ENCODE measurements around the gene NEXN. TPM values are rescaled to one million over a fixed set of nuclear protein-coding genes. Genes with fewer than 3 reads are reported as not detected.
A peak's percentile ranks its signal among the peaks of the same experiment; 100 is the strongest.

NEXN gene
- 1.3 and 6.3 TPM in 2 replicates for total RNA-seq

DNA sequence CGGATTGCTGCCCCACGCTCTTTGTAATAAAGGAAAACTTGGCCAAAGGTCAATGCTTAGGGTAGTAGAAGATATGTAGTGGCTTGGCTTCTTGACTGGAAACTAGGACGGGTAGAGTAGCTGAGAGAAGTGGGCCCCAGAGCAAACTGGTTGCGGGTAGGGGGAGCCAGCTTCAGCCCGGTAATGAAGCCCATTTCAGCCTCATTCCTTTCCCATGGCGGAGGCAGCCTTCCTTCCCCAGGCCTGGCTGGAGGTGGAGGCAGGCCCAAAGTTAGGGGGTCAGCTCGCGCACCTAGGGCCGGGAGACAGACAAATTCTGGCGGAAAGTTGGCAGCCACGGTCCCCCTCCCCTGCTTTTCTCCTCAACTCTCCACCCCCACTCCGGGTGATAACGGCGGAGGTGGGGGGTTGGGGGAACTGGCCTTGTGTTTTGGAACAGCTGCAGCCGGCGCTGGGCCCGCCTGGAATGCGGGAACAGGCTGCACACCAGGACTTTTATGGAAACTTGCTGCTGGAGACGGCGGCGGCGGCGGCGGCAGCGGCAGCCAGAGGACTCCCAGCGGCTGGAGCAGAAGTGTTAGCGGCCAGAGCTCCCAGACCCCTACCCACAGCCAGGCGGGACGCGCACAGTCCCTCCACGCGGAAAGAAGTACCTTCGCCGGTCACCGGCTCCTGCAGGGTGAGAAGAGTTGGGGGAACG is at the start of gene NEXN:
TSS of gene NEXN (plus strand) at position 544 of the 700 bp plus-strand sequence. CDS start 27,483 bp downstream, outside the sequence.
- DNase-seq (ENCODE audit: low read depth in 2 of 2), result peak; percentile 68 to 87

DNA sequence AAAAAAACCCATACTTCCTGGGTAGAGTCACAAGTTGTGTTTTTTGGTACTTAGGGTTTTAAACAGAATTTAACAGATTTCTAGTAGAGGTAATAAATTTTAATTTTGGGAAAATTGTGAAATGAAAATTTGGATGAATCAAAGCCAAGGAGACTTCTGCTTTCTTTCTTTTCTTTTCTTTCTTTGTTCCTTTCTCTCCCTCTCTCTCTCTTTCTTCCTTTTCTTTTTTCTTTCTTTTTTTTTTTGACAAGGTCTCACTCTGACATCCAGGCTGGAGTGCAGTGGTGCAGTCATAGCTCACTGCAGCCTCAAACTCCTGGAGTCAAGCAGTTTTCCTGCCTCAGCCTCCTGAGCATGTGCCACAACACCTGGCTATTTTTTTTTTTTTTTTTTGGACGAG is 46.9 kb upstream of the NEXN start:
- DNase-seq (ENCODE audit: low read depth in 2 of 2), result no peak

DNA sequence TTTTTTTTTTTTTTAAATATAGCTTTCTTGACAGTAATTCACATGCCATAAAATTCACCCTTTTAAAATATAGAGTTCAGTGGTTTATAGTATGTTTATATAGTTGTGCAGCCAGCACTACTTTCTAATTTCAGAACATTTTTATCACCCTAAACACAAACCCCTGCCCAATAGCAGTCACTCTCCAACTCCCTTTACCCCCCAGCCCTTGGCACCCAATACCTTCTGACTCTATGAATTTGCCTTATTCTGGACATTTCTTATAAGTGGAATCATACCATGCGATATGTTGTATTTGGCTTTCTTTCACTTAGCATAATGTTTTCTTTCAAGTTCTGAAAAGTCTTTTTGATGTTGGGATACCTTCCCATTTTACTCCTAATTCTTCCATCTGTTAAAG is 42.5 kb upstream of the NEXN start:
- no peak for DNase-seq (ENCODE audit: low read depth in 2 of 2)

DNA sequence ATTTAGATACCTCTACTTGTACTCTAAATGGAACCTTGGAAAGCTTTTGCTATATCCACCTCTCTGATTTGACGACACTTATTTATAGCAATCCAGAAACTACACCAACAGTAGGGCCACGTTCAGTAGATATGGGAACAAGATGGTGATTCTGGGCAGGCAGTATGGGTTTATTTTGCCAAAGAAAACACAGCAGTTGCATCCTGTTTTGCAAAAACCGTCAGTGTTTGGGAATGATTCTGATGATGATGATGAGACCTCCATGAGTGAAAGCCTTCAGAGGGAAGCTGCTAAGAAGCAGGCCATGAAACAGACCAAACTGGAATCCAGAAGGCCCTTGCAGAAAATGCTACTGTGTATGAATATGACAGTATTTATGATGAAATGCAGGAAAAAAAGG is 41.5 kb upstream of the NEXN start:
- peak; percentile 44 to 93 for DNase-seq (ENCODE audit: low read depth in 2 of 2)

DNA sequence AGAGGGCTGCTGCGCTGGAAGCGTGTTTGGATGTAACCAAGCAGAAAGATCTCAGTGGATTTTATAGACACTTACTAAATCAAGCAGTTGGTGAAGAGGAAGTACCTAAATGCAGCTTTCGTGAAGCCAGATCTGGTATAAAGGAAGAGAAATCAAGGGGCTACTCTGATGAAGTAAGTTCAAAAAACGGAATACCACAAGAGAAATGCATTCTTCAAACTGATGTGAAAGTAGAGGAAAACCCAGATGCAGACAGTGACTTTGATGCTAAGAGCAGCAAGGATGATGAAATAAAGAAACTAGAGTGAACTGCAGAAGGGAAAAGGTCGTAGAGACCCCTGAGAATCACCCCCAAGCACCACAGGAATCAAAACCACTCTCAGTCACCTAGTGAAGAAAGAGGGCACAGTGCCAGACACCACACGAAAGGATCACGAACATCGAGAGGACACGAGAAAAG is 40.8 kb upstream of the NEXN start:
- DNase-seq (ENCODE audit: low read depth in 2 of 2), result no peak

DNA sequence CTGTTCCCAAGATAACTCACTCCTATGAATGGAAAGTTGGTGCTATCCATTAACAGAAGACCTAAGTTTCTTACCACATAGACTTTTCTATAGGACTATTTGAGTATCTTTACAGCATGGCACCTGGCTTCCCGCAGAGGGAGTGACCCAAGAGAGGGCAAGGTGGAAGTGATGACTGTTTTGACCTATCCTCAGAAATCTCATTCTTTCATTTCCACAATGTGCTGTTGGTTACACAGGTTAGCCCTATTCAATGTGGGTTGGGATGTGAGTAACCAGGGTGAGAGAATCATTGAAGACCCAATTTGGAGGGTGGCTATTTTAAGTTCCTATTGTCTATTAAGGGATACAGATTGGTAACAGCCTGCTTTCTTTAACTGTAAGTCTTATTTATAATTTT is 38.3 kb upstream of the NEXN start:
- no peak for DNase-seq (ENCODE audit: low read depth in 2 of 2)

DNA sequence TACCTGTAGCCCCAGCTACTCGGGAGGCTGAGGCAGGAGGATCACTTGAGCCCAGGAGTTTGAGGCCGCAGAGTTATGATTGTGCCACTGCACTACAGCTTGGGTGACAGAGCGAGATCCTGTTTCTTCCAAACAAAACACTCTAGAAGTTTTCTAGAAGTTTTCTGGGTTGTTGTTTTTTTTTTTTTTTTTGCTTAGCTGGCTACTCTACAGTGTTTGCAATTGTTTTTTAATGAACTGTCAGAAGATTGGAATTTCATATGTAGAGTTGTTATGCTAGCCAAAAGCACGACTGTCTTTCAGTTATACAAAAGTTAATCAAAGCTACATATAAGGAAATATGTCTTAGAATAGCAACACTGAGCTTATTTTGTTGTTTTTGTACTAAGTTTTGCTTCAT is 30.9 kb upstream of the NEXN start:
- peak in 1 of 2 donors; percentile 25 for DNase-seq (ENCODE audit: low read depth in 2 of 2)

DNA sequence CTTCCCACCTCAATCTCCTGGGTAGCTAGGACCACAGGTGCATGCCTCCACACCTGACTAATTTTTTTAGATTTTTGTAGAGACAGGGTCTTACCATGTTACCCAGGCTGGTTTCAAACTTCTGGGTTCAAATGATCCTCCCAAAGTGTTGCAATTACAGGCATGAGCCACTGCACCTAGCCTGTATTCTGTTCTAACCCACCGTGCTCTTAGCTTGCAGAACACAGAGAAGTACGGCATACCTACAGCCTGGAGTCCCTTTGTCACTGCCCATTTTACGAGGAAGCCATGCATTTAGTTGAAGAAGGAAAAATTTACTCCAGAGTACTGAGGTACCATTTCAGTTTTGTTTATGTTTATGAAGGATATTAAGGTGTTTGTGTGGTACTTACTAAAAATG is 29.7 kb upstream of the NEXN start:
- DNase-seq (ENCODE audit: low read depth in 2 of 2), result no peak

DNA sequence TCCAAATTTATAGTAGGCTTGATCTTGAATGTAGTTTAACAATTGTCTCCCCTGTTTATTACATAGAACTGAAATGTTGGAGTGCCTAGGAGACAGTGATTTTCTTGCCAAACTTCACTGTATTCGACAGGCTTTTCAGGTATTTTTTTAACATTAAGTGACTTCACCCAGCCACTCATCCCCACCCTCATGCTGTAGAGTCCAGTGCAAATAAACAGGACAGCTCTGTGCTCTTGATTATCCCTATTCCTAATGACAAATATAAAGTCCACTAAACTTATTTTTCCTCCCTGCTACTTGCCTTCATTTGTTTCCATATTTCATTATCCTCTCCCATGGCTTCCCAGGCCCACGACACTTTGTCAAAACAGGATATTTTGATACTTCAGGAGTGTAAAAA is 29.2 kb upstream of the NEXN start:
- DNase-seq (ENCODE audit: low read depth in 2 of 2), result peak in 1 of 2 donors; percentile 27

DNA sequence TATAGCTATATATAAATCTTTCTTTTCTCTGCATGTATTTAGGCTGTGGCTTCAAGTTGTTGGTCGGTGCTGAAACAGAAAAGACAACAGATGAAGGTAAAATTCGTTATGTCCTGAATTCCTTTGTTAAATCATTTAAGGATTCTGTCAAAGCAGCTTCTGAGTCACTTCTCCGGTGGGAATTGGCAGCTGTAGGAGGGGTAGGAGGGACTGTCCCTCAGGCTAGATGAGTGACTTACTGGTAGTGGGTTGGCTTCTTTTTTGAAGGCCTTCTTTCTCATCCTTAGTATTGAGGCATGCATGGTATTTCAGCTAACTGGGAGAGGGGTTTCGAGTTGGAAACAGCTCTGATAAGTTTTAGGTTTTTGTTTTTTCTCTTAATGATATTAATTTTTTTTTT is 22.1 kb upstream of the NEXN start:
- DNase-seq (ENCODE audit: low read depth in 2 of 2), result peak in 1 of 2 donors; percentile 30

DNA sequence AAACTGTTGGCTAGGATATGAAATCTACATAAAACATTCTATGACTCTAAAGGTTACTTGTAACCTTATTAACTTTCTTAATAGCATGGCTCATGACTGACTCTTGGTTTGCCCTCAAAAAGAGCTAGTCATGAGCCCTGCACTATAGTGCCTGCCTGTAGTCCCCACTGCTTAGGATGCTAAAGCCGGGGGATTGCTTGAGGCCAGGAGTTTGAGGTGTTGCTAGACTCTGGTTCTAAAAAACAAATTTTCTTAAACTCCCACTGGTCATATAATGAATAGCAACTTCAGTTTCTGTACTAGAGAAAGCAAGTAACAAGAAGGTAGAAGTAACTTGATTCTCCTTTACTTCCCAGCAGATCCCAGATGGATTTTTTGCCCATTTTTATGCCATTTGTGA is 15.8 kb upstream of the NEXN start:
- DNase-seq (ENCODE audit: low read depth in 2 of 2), result no peak

DNA sequence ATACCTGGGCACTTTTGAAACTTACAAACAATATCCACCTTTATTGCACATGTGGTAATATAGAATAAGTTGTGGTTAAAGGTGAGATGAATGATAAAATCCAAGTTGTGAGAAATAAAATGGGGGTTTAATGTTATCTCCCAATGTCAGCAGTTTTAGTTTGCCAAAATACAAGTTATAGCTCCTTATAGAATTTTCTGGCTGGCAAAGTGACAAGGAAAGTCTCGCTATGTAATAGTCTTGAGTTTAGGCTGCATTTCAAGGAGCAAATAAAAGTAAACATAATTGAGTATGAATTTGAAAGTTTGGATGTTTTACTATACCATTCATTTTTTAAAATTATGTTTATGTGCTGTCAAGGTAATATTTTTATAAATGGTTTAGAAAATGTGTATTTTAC is 15.0 kb upstream of the NEXN start:
- DNase-seq (ENCODE audit: low read depth in 2 of 2), result no peak

DNA sequence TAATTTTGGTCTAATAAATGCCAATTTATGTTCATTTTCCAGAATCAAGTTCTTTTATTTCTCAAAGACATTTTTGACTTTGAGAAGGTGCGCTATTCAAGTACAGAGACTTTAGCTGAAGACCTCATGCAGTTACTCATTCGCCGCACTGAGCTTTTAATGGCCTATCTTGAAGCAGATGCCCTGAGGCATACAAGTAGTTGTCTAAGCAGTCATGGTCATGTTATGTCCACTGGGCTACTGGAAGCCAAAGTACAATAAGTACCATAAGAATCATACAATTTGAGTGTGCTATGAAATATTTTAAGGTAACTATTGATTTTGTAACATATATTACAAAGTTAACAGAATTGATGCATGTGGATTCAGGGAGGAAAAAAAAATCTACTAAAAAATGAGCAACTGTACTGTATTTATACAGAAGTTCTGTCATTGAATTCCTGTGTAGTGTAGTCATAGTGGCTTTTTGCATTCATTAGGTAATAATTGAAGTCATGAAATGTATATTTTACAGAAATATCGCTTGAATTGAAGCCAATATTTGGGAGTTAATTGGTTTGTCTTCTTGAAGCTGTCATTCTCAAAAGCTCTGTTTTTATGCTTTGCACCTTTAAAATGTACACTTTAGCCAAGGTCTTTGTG is 13.5 kb upstream of the NEXN start:
- no peak for DNase-seq (ENCODE audit: low read depth in 2 of 2)

DNA sequence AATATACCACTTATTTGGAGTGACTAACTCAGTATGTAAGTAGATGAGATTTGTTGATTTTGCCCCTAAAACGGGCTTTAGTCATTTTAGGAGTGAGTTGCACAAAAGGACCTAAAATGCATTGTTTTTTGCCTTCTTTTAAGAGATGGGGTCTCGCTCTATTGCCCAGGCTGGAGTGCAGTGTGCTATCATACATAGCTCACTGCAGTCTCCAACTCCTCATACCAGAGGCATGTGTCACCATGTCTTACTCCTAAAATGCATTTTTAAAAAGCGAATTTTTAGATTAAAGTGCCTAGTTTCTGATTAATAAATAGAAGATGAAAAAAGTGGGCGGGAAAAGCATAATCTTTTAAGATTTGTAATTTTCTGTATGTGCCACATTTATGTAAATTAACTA is 11.5 kb upstream of the NEXN start:
- no peak for DNase-seq (ENCODE audit: low read depth in 2 of 2)

DNA sequence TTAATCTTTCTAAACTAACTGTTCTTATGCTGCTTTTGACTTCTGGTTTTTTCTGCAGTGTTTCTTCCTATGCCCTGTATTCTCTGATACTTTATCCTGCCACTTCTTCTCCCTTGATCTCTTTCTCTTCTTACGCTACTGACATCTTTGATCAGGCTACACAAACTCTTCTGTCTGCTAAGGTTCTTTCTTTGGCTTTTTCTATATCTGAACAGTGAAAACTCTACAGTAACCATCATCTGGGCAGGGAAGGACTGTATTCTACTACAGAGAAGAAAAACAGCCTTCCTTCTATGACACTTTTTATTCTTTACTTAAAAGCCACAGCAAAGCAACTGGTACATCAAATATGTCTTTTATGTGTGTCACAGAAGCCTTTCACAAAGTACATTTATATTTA is 7.4 kb upstream of the NEXN start:
- DNase-seq (ENCODE audit: low read depth in 2 of 2), result no peak

DNA sequence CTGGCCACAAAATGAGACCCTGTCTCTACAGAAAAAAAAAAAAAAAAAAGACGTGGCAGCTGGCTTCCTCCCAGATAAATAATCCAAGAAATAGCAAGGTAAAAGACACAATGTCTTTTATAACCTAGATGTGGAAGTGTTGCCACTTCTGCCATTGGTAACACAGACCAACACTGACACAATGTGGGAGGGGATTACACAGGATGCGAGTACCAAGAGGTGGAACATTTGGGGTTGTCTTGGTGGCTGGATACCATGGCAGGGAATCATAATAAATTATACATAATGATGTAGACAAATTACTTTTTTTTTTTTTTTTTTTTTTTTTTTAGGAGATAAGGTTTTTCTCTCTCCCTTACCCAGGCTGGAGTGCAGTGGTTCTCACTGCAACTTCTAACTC is 6.0 kb upstream of the NEXN start:
- no peak for DNase-seq (ENCODE audit: low read depth in 2 of 2)

DNA sequence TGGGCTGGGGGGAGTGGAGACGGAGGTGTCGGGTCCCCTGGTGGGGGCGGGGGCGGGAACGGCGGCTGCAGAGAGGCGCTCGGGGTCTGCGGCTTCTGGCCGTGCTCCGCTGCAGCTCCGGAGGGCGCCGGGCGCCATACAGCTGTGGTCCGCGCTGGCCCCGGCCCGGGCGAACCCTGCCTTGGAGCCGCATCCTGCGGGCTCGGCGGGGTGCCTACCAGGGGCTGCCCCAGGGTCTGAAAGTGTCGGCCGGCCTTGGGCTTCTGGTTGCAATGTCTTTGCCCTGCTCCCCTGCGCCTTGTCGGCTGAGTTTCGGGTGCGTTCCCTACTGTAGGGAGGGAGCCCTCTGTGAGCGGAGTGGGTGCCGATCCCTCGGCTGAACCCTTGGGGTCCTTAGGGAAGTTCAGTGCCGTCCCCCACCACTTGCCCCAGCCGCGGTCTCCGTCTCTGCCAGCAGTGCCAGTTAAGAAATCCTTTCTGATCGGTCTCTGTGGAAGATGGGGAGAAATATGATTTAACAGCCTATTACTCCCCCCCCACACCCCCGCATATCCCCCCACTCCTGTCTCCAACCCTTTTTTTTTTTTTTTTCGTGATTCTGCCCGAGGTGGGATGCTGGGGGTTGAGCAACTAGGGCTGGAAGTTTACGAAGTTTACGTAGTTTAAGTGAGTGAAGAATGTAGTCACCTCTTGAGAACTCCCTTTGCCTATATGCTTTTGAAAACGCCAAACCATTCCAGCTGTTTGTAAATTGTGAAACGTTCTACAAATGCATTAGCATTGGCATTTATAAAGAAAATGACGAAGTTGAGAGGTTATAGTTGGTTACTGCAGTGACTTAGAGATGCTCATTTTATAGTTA is 588 bp downstream of the NEXN start:
- peak; percentile 60 for DNase-seq (ENCODE audit: low read depth in 2 of 2)

DNA sequence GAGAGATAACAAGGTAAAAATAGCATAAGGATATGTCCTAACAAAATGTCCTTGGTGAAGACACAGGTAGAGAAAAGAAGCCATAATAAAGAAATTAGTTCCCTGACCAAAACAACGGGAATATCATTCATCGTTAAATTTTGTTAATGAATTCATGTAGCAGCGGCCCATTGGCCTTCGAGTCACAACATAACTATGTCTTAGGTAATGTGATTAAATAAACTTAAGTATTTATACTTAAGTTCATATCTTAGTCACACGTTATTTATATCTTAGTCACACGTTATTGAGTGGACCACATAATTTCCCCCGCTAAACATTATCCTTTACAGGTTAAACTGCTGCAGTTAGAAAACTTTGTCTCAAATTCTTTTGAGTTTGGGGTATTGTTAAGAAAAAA is 1.2 kb downstream of the NEXN start:
- peak; percentile 15 to 80 for DNase-seq (ENCODE audit: low read depth in 2 of 2)

DNA sequence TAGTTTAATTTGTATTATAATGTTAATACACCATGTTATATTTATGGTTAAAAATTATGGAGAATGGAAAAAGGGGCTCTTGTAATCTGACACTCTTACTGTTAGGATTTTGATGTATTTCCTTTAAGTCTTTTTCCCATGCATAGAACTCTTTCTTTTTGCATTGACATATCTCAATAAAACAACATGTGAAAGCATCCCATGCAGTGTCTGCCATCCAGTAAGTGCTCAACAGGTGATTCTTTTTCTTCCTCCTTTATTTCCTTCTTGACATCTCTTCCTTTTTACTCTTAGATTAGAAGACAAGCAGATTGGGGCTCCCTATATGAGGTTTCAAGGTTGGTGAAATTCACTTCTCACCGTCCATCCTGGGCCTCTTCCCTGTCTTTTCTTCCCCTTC is 2.8 kb downstream of the NEXN start:
- no peak for DNase-seq (ENCODE audit: low read depth in 2 of 2)

DNA sequence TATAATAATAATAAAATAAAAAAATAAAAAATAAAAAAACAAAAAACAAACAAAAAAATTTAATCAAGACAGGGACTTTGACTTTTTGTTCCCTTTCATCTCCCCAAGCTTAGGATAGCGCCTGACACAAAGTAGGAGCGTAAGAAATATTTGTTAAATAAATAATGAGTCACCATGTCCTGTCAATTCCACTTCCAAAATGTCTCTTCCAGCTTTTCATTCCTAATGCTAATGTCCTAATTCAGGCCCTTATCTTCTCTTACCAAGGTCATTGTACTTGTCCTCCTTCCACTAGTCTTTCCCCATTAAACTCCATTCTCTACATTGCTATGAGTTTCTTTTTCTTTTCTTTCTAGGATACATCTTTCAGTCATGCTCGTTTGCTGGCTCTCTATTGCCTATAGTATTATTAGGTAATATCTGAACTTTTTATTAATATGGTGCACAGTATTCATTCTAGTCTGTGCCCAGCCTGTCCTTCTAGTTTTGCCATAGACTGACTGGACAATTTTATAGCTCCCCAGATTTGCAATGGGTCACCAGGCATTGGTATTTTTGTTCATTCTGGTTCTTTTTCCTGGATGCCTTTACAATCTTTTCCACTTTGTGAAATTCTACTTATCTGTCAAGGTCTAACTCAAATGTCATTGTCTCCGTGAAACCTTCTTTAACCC is 11.4 kb downstream of the NEXN start:
- DNase-seq (ENCODE audit: low read depth in 2 of 2), result peak; percentile 19 to 22

DNA sequence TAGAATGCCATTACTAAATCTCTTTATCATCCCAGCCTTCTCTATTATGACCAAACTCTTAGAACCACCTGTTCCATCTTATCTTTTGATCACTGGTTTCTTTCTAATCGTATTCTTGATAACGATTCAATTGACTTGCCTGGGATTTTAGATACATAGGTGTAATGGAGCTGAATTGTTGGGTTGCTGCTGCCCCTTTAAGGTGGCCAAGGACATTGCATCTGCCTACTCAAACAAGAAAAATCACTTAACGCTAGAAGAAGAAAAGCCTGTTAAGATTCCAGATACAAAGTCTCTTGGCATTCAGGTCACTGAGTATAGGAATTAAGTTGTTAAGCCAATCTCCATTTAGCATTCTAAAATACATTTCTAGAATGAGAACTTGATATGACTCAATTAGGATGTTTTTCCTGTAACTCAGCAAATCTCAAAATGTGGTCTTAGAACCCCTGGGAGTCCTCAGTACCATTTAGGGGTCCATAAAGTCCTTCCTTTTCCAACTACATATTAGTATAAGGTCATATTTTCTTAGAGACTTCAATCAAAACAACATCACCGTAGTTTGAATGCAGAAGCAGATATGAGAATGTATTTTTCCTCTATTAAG is 12.4 kb downstream of the NEXN start:
- peak; percentile 79 to 84 for DNase-seq (ENCODE audit: low read depth in 2 of 2)
